NT2/D1 (cell line): ENCODE measurements around the gene CALU.

Source experiments
- SUZ12 ChIP-seq: IDR thresholded peaks from 2 replicates; pipeline ENCODE4 v1.6.1; 2011; ENCODE audit not compliant: insufficient read length, insufficient read depth; ENCODE audit errors: extremely low read depth
- YY1 ChIP-seq: IDR thresholded peaks from 2 replicates; pipeline ENCODE4 v1.6.1; 2011; ENCODE audit not compliant: insufficient read length, insufficient read depth
- ZNF274 ChIP-seq: IDR thresholded peaks from 2 replicates; pipeline ENCODE4 v1.6.1; 2011; ENCODE audit warnings: mild to moderate bottlenecking, low read depth, low read length

DNA sequence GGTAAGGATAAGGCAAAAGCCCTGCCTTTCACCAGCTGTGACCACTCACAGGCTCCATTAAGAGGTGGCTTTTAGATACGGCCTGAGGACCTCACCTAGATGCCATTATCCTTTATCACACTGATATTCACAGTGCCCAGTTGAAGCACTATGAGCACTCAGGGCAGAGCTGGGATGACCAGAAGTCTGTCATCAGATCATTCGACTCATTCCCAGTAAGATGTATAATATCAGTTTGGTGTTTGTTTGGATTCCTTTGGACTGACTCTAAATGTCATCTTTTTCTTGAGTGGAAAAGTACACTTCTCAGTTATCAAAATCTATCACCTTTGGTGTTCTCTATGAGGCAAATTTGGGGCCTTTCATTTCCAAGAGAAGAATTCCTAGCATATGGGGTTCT, 71.3 kb downstream of the CALU start:
- no peak for TF ChIP-seq ZNF274
- no peak for TF ChIP-seq YY1
- no peak for TF ChIP-seq SUZ12
